NB4 (cell line): ENCODE results near the gene NME5.
"Not testable (repeated sequence)": the region's sequence is repeated elsewhere in the genome, so short reads cannot be mapped to it uniquely, and the experiment has no call there.

Experiments
- CTCF ChIP-seq: IDR thresholded peaks from one replicate; pipeline ENCODE4 v1.5.1; 2012; ENCODE audit warnings: low read depth, low read length
- POLR2A ChIP-seq: IDR thresholded peaks from 2 replicates; pipeline ENCODE4 v1.6.1; 2011; ENCODE audit warnings: mild to moderate bottlenecking; ENCODE audit not compliant: insufficient read length; ENCODE audit errors: extremely low read depth
- TF ChIP-seq, protein P1 (sequence below): IDR thresholded peaks from 2 replicates; pipeline ENCODE4 v1.6.1; 2011; ENCODE audit warnings: low read depth, low read length

DNA sequence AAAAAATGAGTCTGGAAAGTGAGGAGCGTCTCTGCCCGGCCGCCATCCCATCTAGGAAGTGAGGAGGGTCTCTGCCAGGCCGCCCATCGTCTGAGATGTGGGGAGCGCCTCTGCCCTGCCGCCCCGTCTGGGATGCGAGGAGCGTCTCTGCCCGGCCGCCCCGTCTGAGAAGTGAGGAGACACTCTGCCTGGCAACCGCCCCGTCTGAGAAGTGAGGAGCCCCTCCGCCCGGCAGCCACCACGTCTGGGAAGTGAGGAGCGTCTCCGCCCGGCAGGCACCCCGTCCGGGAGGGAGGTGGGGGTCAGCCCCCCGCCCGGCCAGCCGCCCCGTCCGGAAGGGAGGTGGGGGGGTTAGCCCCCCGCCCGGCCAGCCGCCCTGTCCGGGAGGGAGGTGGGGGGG lies 69.2 kb downstream of the NME5 start:
- TF ChIP-seq, protein P1, sequence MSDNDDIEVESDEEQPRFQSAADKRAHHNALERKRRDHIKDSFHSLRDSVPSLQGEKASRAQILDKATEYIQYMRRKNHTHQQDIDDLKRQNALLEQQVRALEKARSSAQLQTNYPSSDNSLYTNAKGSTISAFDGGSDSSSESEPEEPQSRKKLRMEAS, result not testable (repeated sequence)
- TF ChIP-seq POLR2A, CTCF: not testable (repeated sequence)
